ENCODE data around the gene RABAC1. TPM values are rescaled to one million over a fixed set of nuclear protein-coding genes. Genes with fewer than 3 reads are reported as not detected.
A peak's percentile ranks its signal among the peaks of the same experiment; 100 is the strongest.

RABAC1 gene
- total RNA-seq, 4 donors from 2014 or later = 138 to 359 (median 241) TPM

DNA sequence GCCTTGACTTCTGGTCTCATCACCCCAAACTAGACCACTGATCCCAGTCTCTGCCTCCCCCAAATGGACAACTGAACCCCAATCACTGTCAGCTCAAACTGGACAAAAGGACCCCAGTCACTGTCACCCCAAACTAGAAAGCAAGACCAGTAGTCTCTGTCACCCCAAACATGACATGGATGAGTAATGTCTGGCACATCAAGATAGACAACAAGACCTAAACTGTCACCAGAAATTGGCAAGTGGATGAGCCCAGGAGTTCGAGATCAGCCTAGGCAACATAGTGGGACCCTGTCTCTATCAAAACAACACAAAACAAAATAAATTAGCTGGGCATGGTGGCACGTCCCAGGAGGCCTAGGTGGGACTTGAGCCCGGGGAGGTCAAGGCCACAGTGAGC, 12.0 kb downstream of the RABAC1 start:
- H3K4me1 ChIP-seq = no peaks in the 10 kb centered on the region
- intact Hi-C loops (cut with DNase I) = no loop called here
- no peaks in the 10 kb centered on the region for H3K36me3 ChIP-seq
- TF ChIP-seq POLR2A (IDR thresholded peaks at IDR 0.05) = no peak
- TF ChIP-seq, protein P1, sequence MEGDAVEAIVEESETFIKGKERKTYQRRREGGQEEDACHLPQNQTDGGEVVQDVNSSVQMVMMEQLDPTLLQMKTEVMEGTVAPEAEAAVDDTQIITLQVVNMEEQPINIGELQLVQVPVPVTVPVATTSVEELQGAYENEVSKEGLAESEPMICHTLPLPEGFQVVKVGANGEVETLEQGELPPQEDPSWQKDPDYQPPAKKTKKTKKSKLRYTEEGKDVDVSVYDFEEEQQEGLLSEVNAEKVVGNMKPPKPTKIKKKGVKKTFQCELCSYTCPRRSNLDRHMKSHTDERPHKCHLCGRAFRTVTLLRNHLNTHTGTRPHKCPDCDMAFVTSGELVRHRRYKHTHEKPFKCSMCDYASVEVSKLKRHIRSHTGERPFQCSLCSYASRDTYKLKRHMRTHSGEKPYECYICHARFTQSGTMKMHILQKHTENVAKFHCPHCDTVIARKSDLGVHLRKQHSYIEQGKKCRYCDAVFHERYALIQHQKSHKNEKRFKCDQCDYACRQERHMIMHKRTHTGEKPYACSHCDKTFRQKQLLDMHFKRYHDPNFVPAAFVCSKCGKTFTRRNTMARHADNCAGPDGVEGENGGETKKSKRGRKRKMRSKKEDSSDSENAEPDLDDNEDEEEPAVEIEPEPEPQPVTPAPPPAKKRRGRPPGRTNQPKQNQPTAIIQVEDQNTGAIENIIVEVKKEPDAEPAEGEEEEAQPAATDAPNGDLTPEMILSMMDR (IDR thresholded peaks at IDR 0.05) = no peak
- H3K9me3 ChIP-seq = no peaks in the 10 kb centered on the region
- 87 to 95% methylated on average over 3 of the region's 3 CpGs for WGBS, 2 donors
- no peaks in the 10 kb centered on the region for H3K27me3 ChIP-seq
- no peak overlapping the region for H3K27ac ChIP-seq
- no peak for DNase-seq
- no peak overlapping the region for H3K4me3 ChIP-seq (replicated peaks in 1 of 3)

DNA sequence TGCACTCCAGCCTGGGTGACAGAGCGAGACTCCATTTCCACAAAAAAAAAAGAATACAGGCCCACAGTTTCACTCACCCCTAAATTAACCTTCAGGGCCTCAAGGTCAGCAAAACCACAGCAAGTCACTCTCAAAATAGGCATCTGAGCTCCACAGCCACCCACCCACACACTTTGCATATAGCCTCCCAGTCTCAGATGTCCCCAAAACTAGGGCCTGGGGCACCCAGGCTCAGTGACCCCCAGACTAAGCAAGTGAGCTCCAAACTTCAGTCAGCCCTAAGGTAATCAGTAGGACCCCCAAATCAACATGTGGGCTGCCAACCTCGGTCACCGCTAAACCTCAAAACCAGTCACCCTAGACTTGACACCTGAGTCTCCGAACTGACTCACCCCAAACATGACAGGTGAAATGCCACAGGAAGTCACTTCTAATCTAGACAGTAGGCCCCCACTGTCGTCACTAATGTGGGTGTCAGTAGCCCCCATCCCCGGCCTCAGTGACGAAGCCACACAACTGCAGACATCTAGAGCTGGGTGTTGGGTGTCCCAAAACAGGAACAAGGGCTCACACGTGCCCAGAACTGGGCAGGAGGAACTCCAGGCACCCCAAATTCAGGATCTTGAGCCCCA, 13.9 kb downstream of the RABAC1 start:
- H3K36me3 ChIP-seq = no peaks in the 10 kb centered on the region
- peaks cover 5 to 9% of the 10 kb centered on the region in 2 donors for H3K4me1 ChIP-seq
- no peaks in the 10 kb centered on the region for H3K9me3 ChIP-seq
- no peak overlapping the region for H3K27ac ChIP-seq
- H3K27me3 ChIP-seq = peaks cover 11% of the 10 kb centered on the region
- TF ChIP-seq, protein P1 (IDR thresholded peaks at IDR 0.05) = no peak
- no peak for TF ChIP-seq POLR2A (IDR thresholded peaks at IDR 0.05)
- 87 to 88% methylated on average over 8 of the region's 8 CpGs for whole genome bisulfite sequencing, 2 donors
- no peak overlapping the region for H3K4me3 ChIP-seq (replicated peaks in 1 of 3)
- intact Hi-C loops (cut with DNase I) = no loop called here
- DNase-seq = peak in 1 of 2 donors; percentile 31

DNA sequence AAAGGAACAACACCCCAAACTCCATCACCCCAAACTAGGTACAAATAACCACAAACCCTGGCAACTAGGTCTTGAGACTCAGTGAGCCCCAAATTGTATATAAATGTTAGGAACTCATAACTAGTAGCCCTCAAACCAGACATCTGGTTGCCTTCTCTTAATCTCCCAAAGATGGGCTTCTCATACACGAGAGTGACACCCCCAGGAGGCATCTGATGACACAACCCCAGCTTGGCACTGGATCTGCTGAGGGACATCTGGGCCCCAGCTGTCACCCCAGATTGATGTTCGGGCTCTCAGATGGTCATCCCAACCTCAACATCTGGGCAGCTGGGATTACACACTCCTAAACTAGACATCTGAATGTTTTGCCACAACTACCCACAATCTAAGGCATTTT, 14.8 kb downstream of the RABAC1 start:
- Histone ChIP-seq H3K4me3 (replicated peaks in 1 of 3) (no peak overlapping the region), H3K27ac (no peak overlapping the region), H3K27me3 (peaks cover 18% of the 10 kb centered on the region), H3K9me3 (no peaks in the 10 kb centered on the region), H3K4me1 (peaks cover 9 to 15% of the 10 kb centered on the region in 2 donors), H3K36me3 (no peaks in the 10 kb centered on the region)
- no peak for DNase-seq
- intact Hi-C loops (cut with DNase I) = no loop called here
- no peak for TF ChIP-seq POLR2A (IDR thresholded peaks at IDR 0.05)
- TF ChIP-seq, protein P1 (IDR thresholded peaks at IDR 0.05) = no peak
- 65 to 76% methylated on average over 2 of the region's 2 CpGs for WGBS, 2 donors

DNA sequence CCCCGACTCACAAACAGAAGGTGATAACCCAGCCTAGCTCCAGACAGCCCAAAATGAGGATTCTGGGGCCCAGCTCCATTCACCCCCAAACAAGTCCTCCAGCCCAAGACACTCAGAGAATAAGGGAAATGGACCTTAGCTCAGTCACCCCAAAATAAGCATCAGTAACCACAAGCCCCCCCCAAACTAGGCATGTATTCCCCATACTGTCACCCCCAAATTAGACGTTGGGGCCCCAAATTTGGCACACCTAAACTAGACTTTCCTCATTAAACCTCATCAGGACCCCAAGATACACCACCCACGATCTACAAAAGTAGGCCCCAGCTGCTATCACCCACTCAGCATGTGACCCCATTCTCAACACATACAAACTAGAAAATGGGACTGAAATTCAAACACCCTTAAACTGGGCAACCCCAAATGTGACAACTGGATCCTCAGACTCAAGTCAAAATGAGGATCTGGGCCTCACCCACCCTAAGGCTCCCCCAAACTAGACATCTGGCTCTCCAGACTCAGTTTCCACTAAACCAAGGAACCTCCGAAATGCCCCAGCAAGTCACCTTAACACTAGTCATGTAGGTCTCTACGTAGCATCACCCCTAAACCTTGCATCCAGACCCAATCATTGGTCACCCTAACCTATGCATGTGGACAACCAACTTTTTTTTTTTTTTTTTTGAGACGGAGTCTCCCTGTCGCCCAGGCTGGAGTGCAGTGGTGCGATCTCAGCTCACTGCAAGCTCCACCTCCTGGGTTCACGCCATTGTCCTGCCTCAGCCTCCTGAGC, 17.5 kb downstream of the RABAC1 start:
- WGBS, 2 donors = 85 to 86% methylated on average over 9 of the region's 9 CpGs
- H3K27ac ChIP-seq = no peak overlapping the region
- intact Hi-C loops (cut with DNase I) = no loop called here
- peaks cover 18% of the 10 kb centered on the region for H3K27me3 ChIP-seq
- no peaks in the 10 kb centered on the region for H3K36me3 ChIP-seq
- no peak for DNase-seq
- peaks cover 9 to 15% of the 10 kb centered on the region in 2 donors for H3K4me1 ChIP-seq
- no peak overlapping the region for H3K4me3 ChIP-seq (replicated peaks in 1 of 3)
- TF ChIP-seq, protein P1 (IDR thresholded peaks at IDR 0.05) = no peak
- TF ChIP-seq POLR2A (IDR thresholded peaks at IDR 0.05) = no peak
- H3K9me3 ChIP-seq = no peaks in the 10 kb centered on the region
